Measurements from ENCODE around the gene EPHA5.

The EPHA5 gene

DNA sequence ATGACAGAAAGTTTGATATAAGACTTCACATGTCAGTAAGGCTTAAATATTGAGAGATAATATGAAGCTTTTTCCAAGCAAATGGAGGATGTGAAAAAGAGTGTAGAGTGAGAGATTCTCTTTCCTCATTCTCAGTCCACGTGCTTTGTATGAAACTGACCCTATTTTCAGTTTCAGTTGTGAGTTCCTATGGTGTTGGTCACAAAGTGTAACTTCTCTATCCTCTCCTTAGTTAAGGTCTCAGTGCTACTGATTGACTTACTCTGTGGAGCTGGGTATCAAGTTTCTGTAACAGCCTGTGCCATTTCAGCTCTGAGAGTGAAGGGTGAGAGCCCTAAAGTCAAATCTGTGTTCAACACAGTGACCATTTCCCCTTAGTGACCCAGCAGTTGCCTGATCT, 277.2 kb downstream of the EPHA5 start:
- H3K4me3 ChIP-seq (ENCODE audit: low read depth, low read length), result no peak overlapping the region
- no peak for DNase-seq (ENCODE audit: low read depth)
- no peak for TF ChIP-seq CTCF (conservative IDR thresholded peaks at IDR 0.05; ENCODE audit: low read depth, low read length)

DNA sequence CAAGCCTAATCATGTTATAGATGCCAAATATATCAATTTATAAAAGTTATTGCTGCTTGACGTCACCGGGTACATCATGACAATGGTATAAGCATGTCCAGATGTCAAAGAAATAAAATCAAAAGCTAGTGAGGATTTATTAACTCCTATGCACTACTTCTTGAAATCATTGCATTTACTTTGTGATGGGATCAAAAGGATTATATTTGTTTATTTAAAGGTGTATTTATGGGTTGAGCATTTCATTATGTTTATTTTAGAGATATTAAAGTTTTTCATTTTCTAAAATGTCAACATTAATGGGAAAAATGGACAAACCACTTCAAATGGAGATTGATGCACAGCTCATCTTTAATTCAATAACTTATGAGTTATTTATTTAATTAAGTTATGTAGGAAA, 277.8 kb downstream of the EPHA5 start:
- H3K4me3 ChIP-seq (ENCODE audit: low read depth, low read length), result no peak overlapping the region
- no peak for TF ChIP-seq CTCF (conservative IDR thresholded peaks at IDR 0.05; ENCODE audit: low read depth, low read length)
- no peak for DNase-seq (ENCODE audit: low read depth)

DNA sequence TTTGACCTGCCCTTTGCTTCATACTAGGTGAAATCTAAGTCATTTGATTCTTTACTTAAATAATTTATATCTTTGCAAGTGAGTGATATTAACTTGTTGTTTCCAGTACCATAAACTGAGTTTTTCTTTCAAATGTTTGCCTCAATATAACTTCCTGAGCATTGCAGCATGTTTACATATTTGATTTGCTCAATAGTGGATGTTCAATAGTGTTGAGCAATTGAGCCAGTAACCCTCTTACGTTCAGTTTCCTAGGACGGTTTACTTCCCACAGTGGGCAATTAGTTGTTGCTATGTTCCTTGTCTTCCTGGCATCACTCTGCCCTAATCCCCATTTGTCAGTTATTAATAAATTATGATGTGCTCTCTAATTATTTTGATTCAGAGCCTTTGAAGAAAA, 278.5 kb downstream of the EPHA5 start:
- DNase-seq (ENCODE audit: low read depth), result peak; percentile 13
- no peak overlapping the region for H3K4me3 ChIP-seq (ENCODE audit: low read depth, low read length)
- no peak for TF ChIP-seq CTCF (conservative IDR thresholded peaks at IDR 0.05; ENCODE audit: low read depth, low read length)

GRCh38 chr4:65391382-65391781, 278.9 kb downstream of the EPHA5 start:
- no peak for TF ChIP-seq CTCF (conservative IDR thresholded peaks at IDR 0.05; ENCODE audit: low read depth, low read length)
- H3K4me3 ChIP-seq (ENCODE audit: low read depth, low read length), result no peak overlapping the region
- no peak for DNase-seq (ENCODE audit: low read depth)

DNA sequence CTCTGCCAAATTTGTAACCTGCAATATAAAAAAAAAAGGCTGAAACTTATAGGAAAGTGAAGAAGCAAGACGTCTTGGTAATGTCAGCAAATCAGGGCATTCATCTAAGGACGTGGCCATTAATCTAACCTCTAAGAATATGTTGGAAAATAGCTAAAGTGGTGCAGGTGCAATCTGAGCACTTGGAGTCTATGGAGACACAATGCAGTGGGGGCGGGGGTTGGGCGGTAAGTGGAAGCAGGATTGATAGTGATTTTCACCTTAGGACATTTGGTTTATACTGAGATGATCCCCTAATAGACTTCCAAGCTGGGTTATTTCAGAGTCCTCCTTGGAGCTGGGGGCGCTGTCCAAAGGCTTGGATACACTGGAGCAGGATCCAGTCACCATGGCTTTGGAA, 283.4 kb downstream of the EPHA5 start:
- TF ChIP-seq CTCF (conservative IDR thresholded peaks at IDR 0.05; ENCODE audit: low read depth, low read length), result no peak
- no peak overlapping the region for H3K4me3 ChIP-seq (ENCODE audit: low read depth, low read length)
- DNase-seq (ENCODE audit: low read depth), result no peak

DNA sequence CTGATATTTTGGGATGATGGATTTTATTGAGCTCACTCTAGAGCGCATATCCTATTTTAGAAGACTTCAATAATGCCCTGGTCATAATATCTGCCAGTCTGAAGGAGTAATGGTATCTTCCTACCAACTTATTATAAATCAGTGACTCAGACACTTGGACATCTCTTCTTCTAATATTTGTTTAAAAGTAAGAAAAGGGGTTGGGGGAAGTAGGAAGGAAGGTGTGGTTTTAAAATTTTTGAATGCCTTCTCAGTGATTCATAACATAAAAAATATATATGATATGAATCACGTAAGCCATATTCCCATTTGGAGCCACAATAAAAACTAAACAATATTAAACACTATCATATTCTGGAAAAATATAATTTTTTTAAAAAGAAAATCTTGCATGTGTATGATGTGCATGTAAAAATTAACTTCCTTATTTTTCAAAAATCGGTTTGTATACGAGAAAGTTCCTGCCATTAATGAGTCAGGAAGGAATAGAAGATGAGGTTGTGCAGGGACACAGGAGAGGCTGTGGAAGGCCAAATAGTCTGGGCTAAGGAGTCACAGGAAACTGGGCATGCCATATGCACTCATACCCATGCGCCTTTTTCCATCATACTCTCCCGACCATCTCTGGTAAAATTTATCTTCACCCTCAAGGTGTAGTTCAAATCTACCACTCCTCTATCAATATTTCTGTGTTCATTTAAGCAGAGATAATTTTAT, 286.5 kb downstream of the EPHA5 start:
- no peak for TF ChIP-seq CTCF (conservative IDR thresholded peaks at IDR 0.05; ENCODE audit: low read depth, low read length)
- no peak overlapping the region for H3K4me3 ChIP-seq (ENCODE audit: low read depth, low read length)
- DNase-seq (ENCODE audit: low read depth), result peak; percentile 41

DNA sequence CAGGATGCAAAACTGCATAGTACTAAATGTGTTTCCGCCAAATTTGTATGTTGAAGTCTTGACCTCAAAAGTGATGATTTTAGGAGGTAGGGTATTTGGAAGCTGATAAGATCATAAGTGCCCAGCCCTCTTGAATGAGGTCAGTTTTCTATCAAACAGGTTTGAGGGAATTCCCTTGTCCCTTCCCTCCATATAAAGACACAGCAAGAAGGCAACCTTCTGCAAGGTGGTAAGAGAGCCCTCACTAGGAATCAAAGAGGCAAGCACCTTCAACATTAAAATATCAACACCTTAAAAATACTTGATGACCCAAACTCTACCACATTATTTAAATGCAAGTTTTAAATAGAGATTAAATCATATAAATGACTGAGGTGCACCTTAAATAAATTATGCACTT, 288.6 kb downstream of the EPHA5 start:
- TF ChIP-seq CTCF (conservative IDR thresholded peaks at IDR 0.05; ENCODE audit: low read depth, low read length), result no peak
- H3K4me3 ChIP-seq (ENCODE audit: low read depth, low read length), result no peak overlapping the region
- DNase-seq (ENCODE audit: low read depth), result no peak
